ENCODE measurements around the gene RGR.

Gene RGR

DNA sequence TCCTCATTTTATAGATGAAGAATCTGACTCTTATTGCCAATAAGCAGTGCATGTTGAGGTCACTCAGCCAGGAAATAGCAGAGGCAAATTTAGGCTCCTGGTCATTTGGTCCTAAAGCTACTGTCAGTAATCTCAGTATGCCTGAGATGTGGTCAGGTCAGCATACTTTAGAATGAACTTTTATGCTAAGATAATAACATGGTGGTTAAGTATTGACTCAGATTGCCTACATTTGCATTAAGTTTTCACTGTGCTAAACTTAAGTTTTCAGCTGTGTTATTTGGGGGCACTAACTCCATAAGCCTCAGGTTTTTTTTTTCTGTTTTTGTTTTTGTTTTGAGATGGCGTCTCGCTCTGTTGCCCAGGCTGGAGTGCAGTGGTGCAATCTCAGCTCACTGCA is 47.6 kb downstream of the RGR start:
- Histone ChIP-seq H3K9me3 (ENCODE audit: control insufficient read depth, low read length) (no peaks in the 10 kb centered on the region), H3K36me3 (ENCODE audit: control insufficient read depth, insufficient read depth, low read length) (no peaks in the 10 kb centered on the region), H3K79me2 (no peaks in the 10 kb centered on the region), H3K27ac (no peak overlapping the region), H3K4me2 (ENCODE audit: low read length) (no peak overlapping the region), H3K4me1 (peaks cover 19% of the 10 kb centered on the region), H3K4me3 (ENCODE audit: low read depth, low read length) (no peak overlapping the region), H3K27me3 (ENCODE audit: control insufficient read depth, insufficient read depth, low read length) (no peaks in the 10 kb centered on the region), H3K9ac (no peak overlapping the region), H2AFZ (no peak overlapping the region)
- TF ChIP-seq, protein P1, sequence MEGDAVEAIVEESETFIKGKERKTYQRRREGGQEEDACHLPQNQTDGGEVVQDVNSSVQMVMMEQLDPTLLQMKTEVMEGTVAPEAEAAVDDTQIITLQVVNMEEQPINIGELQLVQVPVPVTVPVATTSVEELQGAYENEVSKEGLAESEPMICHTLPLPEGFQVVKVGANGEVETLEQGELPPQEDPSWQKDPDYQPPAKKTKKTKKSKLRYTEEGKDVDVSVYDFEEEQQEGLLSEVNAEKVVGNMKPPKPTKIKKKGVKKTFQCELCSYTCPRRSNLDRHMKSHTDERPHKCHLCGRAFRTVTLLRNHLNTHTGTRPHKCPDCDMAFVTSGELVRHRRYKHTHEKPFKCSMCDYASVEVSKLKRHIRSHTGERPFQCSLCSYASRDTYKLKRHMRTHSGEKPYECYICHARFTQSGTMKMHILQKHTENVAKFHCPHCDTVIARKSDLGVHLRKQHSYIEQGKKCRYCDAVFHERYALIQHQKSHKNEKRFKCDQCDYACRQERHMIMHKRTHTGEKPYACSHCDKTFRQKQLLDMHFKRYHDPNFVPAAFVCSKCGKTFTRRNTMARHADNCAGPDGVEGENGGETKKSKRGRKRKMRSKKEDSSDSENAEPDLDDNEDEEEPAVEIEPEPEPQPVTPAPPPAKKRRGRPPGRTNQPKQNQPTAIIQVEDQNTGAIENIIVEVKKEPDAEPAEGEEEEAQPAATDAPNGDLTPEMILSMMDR (IDR thresholded peaks at IDR 0.05) = no peak

DNA sequence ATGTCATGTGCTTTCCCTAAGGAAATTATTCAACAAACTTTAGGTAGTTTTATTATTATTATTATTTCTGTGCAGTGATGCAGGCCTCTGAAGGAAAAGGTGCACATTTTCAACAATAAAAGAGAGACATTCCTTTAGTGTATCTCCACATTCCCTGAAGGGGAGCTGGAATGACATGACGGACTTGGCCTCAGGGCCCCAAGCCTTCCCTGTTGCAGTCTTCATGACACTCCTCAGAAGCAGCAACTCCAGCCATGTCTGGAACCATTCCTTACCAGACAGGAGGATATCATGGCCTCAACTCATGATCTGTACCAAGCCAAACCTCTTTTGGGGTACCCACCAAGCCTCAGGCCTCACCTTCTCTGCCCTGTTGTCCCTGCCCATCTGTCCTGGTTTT is 48.3 kb downstream of the RGR start:
- Histone ChIP-seq H3K4me3 (ENCODE audit: low read depth, low read length) (no peak overlapping the region), H3K79me2 (no peaks in the 10 kb centered on the region), H3K27ac (peak overlapping the region; percentile 22), H3K4me2 (ENCODE audit: low read length) (no peak overlapping the region), H3K4me1 (peaks cover 19% of the 10 kb centered on the region), H2AFZ (peak overlapping the region; percentile 60), H3K36me3 (ENCODE audit: control insufficient read depth, insufficient read depth, low read length) (no peaks in the 10 kb centered on the region), H3K9me3 (ENCODE audit: control insufficient read depth, low read length) (no peaks in the 10 kb centered on the region), H3K9ac (no peak overlapping the region), H3K27me3 (ENCODE audit: control insufficient read depth, insufficient read depth, low read length) (no peaks in the 10 kb centered on the region)
- TF ChIP-seq, protein P1 (IDR thresholded peaks at IDR 0.05) = no peak

DNA sequence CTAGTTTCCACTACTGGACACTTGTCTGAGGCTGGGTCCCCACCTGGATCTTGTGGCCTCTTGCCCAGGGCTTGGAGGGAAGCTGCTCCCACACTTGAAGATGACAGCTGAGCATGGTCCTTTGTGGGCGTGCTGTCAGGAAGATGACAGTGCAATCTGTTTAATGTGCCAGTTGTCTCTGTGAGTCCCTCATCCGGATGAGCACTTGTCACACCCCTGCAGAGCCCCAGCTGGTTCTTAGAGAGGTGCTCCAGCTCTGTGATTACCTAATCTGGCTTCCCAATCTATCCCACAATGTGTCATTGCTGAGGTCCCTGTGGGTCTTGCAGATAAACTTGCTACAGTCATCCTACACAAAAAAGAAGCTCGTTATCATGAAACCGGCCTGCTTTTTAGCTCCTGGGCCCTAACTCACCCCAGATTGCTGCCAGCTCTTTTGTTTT is 48.7 kb downstream of the RGR start:
- TF ChIP-seq, protein P1 (IDR thresholded peaks at IDR 0.05) = no peak
- H3K27me3 ChIP-seq (ENCODE audit: control insufficient read depth, insufficient read depth, low read length) = no peaks in the 10 kb centered on the region
- H3K36me3 ChIP-seq (ENCODE audit: control insufficient read depth, insufficient read depth, low read length) = no peaks in the 10 kb centered on the region
- no peaks in the 10 kb centered on the region for H3K79me2 ChIP-seq
- no peak overlapping the region for H3K4me3 ChIP-seq (ENCODE audit: low read depth, low read length)
- H3K4me1 ChIP-seq = peaks cover 17% of the 10 kb centered on the region
- H2AFZ ChIP-seq = peak overlapping the region; percentile 60
- no peaks in the 10 kb centered on the region for H3K9me3 ChIP-seq (ENCODE audit: control insufficient read depth, low read length)
- H3K27ac ChIP-seq = peak overlapping the region; percentile 22
- H3K4me2 ChIP-seq (ENCODE audit: low read length) = no peak overlapping the region
- no peak overlapping the region for H3K9ac ChIP-seq

DNA sequence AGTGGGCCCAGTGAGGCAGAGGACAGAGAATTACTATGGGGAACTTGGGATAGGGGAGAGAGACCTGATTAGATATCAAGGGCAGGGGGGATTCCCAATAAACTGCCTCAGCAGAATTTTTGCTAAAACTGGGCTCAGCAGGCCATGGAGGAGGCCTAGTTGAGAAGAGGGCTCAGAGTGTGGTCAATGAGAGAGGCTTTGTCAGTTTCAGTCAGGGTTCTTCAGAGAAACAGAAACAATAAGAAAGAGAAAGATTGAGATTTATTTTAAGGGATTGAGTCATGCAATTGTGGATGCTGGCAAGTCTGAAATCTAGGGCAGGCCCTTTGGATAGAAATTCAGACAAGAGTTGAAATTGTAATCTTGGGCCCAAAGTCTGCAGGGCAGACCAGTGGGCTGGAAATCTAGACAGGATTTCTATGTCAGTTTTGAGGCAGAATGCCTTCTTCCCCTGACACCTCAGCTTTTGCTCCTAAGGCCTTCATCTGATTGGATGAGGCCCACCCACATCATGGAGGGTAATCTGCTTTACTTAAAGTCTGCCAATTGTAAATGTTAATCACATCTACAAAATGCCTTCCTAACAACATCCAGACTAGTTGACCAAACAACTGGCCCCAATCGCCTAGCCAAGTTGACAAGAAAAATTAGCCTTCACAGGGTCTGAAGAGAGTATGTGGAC is 50.1 kb downstream of the RGR start:
- H3K27ac ChIP-seq = no peak overlapping the region
- no peaks in the 10 kb centered on the region for H3K9me3 ChIP-seq (ENCODE audit: control insufficient read depth, low read length)

More for the DNA sequence above, 50.1 kb downstream of the RGR start:
- TF ChIP-seq, protein P1 (IDR thresholded peaks at IDR 0.05) = no peak
- no peaks in the 10 kb centered on the region for H3K79me2 ChIP-seq
- no peak overlapping the region for H3K4me2 ChIP-seq (ENCODE audit: low read length)
- no peak overlapping the region for H3K9ac ChIP-seq
- H3K36me3 ChIP-seq (ENCODE audit: control insufficient read depth, insufficient read depth, low read length) = no peaks in the 10 kb centered on the region
- H3K27me3 ChIP-seq (ENCODE audit: control insufficient read depth, insufficient read depth, low read length) = no peaks in the 10 kb centered on the region
- H3K4me1 ChIP-seq = peaks cover 13% of the 10 kb centered on the region
- no peak overlapping the region for H3K4me3 ChIP-seq (ENCODE audit: low read depth, low read length)
- peak overlapping the region; percentile 60 for H2AFZ ChIP-seq

Measured in parathyroid adenoma (tissue), 2 donors.